OCI-LY7 (cell line): ENCODE data around the gene CCL13. TPM values are rescaled to one million over a fixed set of nuclear protein-coding genes. Genes with fewer than 3 reads are reported as not detected.

Source experiments
- BruUV-seq: library from RNA; stranded (reverse); fragments of 400-500 nt; replicated peaks from 2 replicates; lab custom pipeline; 2021; lab: Mats Ljungman, UMichigan
- CTCF ChIA-PET: fragments of 300-600 bp; sonication (Branson Sonifier 250); formaldehyde crosslinking; loops from one replicate; lab custom pipeline; 2022; ENCODE audit warnings: antibody characterized with exemption; ENCODE audit not compliant: unreplicated experiment; lab: Charles Lee
- POLR2A ChIA-PET: fragments of 300-600 bp; sonication (Branson Sonifier 250); formaldehyde crosslinking; loops from one replicate; lab custom pipeline; 2022; ENCODE audit warnings: antibody characterized with exemption; lab: Charles Lee
- DNase-seq: peaks from one replicate; pipeline ENCODE4 v3.0.0-alpha.2; 2015; ENCODE audit warnings: low spot score
- H2AFZ ChIP-seq: fragments of 200-600 bp; sonication (generic), shearing (Covaris generic); 2 replicates; pipeline ENCODE4 v1.6.1; 2014; ENCODE audit warnings: mild to moderate bottlenecking, antibody characterized with exemption, low read length, moderate library complexity
- H3K27ac ChIP-seq: fragments of 200-600 bp; sonication (generic); 2 replicates; pipeline ENCODE4 v1.5.1; 2014; ENCODE audit warnings: mixed run types, low read depth, mild to moderate bottlenecking, moderate library complexity, low read length, inconsistent platforms; ENCODE audit not compliant: poor library complexity, severe bottlenecking
- H3K36me3 ChIP-seq: fragments of 200-600 bp; sonication (generic); 2 replicates; pipeline ENCODE4 v1.6.1; 2014; ENCODE audit warnings: mild to moderate bottlenecking, antibody characterized with exemption, low read length, moderate library complexity, mixed read lengths; ENCODE audit not compliant: insufficient read depth
- H3K4me1 ChIP-seq: fragments of 200-600 bp; sonication (generic); 2 replicates; pipeline ENCODE4 v1.5.1; 2014; ENCODE audit warnings: mild to moderate bottlenecking, low read length; ENCODE audit not compliant: insufficient read depth, poor library complexity, severe bottlenecking
- H3K4me2 ChIP-seq: fragments of 200-600 bp; sonication (generic); 2 replicates; pipeline ENCODE4 v1.6.1; 2014; ENCODE audit warnings: mild to moderate bottlenecking, low read length
- H3K4me3 ChIP-seq: fragments of 200-600 bp; sonication (generic); 2 replicates; pipeline ENCODE4 v1.5.1; 2014; ENCODE audit warnings: mild to moderate bottlenecking, low read depth, low read length; ENCODE audit not compliant: poor library complexity, severe bottlenecking
- H3K79me2 ChIP-seq: fragments of 200-600 bp; sonication (generic); 2 replicates; pipeline ENCODE4 v1.6.1; 2016; ENCODE audit warnings: low read depth, mild to moderate bottlenecking, low read length, moderate library complexity, mixed read lengths; ENCODE audit not compliant: insufficient read depth
- H3K9me2 ChIP-seq: fragments of 200-600 bp; sonication (generic); 2 replicates; pipeline ENCODE4 v1.6.1; 2016; ENCODE audit warnings: mild to moderate bottlenecking, low read length, mixed read lengths; ENCODE audit not compliant: insufficient read depth
- H3K9me3 ChIP-seq: fragments of 200-600 bp; sonication (generic); 2 replicates; pipeline ENCODE4 v1.6.1; 2014; ENCODE audit warnings: mild to moderate bottlenecking, mixed run types, low read length, mixed read lengths
- H4K20me1 ChIP-seq: fragments of 200-600 bp; sonication (generic); 2 replicates; pipeline ENCODE4 v1.6.1; 2014; ENCODE audit warnings: mild to moderate bottlenecking, antibody characterized with exemption, low read length, moderate library complexity, mixed read lengths; ENCODE audit not compliant: insufficient read depth
- CTCF ChIP-seq: fragments of 200-600 bp; sonication (generic); conservative IDR thresholded peaks from 2 replicates; pipeline ENCODE4 v1.5.1; 2014; ENCODE audit warnings: mild to moderate bottlenecking, antibody characterized with exemption, low read length, moderate library complexity, mixed read lengths
- EZH2phosphoT487 ChIP-seq: fragments of 200-600 bp; sonication (generic); IDR thresholded peaks from 2 replicates; pipeline ENCODE4 v1.6.1; 2018; ENCODE audit warnings: low read depth, borderline replicate concordance, mild to moderate bottlenecking, mixed run types, antibody characterized with exemption, low read length, moderate library complexity, mixed read lengths
- intact Hi-C: fragments of 100-400 bp; cut with micrococcal nuclease; formaldehyde crosslinking; loops from one replicate; pipeline ENCODE4 v1.10.0; 2022; ENCODE audit not compliant: unreplicated experiment
- total RNA-seq, 2 experiments: library from RNA; depleted of rRNA in 1 of 2; stranded (reverse); fragments of >200 nt in 1 of 2; shearing (Covaris generic) in 1 of 2; gene quantifications; 2 replicates each; pipeline ENCODE4 v1.2.3, GENCODE V29; 2014 to 2022

Gene CCL13
- total RNA-seq, 2 experiments from 2014 or later: not detected

- Histone ChIP-seq H3K4me1 (peaks cover 60% of the 10 kb centered on the region), H3K9me2 (no peaks in the 10 kb centered on the region), H3K4me2 (peak overlapping the region; percentile 27), H3K79me2 (no peaks in the 10 kb centered on the region), H4K20me1 (no peaks in the 10 kb centered on the region), H2AFZ (peak overlapping the region; percentile 48; the same call in 1 of the 2 replicates), H3K9me3 (no peaks in the 10 kb centered on the region), H3K27ac (peak overlapping the region; percentile 20), H3K4me3 (no peak overlapping the region), H3K36me3 (no peaks in the 10 kb centered on the region)
- CTCF ChIA-PET: interaction anchor here (0.5 to 2.1 kb wide), 4 partner anchors 9 to 745 kb away, joined by 3 to 8 read pairs (median 6); partner anchors contain the start of gene CCL1
- POLR2A ChIA-PET: interaction anchor here (0.7 to 2.1 kb wide), 7 partner anchors 9 to 459 kb away, joined by 3 to 14 read pairs (median 3); no protein-coding TSS in a partner anchor
- intact Hi-C loops: no loop called here
- BruUV-seq: no TSS peak
- TF ChIP-seq CTCF: no peak
- no peak for TF ChIP-seq EZH2phosphoT487
- no peak for DNase-seq
Measured at GRCh38 chr17:34377078-34377823, 21.0 kb downstream of the CCL13 start.

GRCh38 chr17:34378664-34379101 lies 22.4 kb downstream of the CCL13 start:
- ChIA-PET POLR2A (interaction anchor here (1.2 to 2.1 kb wide), 5 partner anchors 9 to 21 kb away, joined by 3 to 14 read pairs (median 3); no protein-coding TSS in a partner anchor), CTCF (interaction anchor here (1.8 to 2.1 kb wide), 2 partner anchors 11 to 17 kb away, joined by 6 to 8 read pairs; no protein-coding TSS in a partner anchor)
- no peak for TF ChIP-seq EZH2phosphoT487
- peak; percentile 62 for TF ChIP-seq CTCF
- Histone ChIP-seq H3K9me3 (no peaks in the 10 kb centered on the region), H3K4me3 (peak overlapping the region; percentile 54), H3K79me2 (no peaks in the 10 kb centered on the region), H3K27ac (peak overlapping the region; percentile 87), H2AFZ (peak overlapping the region; percentile 83; the same call in 1 of the 2 replicates), H3K36me3 (no peaks in the 10 kb centered on the region), H3K4me1 (peaks cover 68% of the 10 kb centered on the region), H3K4me2 (peak overlapping the region; percentile 85), H3K9me2 (no peaks in the 10 kb centered on the region), H4K20me1 (no peaks in the 10 kb centered on the region)
- BruUV-seq: no TSS peak
- intact Hi-C loops: loop anchor here (2.0 kb wide), 1 partner anchor 14 kb away; no protein-coding TSS in a partner anchor
- peak; percentile 85 for DNase-seq

GRCh38 chr17:34379868-34380267 lies 23.6 kb downstream of the CCL13 start:
- Histone ChIP-seq H3K4me3 (no peak overlapping the region), H2AFZ (peak overlapping the region; percentile 83; the same call in 1 of the 2 replicates), H4K20me1 (no peaks in the 10 kb centered on the region), H3K27ac (peak overlapping the region; percentile 87), H3K4me2 (peak overlapping the region; percentile 4; the same call in 1 of the 2 replicates), H3K4me1 (peaks cover 76% of the 10 kb centered on the region), H3K9me2 (no peaks in the 10 kb centered on the region), H3K36me3 (no peaks in the 10 kb centered on the region), H3K79me2 (no peaks in the 10 kb centered on the region), H3K9me3 (no peaks in the 10 kb centered on the region)
- no peak for TF ChIP-seq EZH2phosphoT487
- no peak for TF ChIP-seq CTCF
- POLR2A ChIA-PET: no interaction called here
- BruUV-seq: no TSS peak
- DNase-seq: no peak
- intact Hi-C loops: loop anchor here (2.0 kb wide), 1 partner anchor 15 kb away; no protein-coding TSS in a partner anchor
- CTCF ChIA-PET: no interaction called here
